SK-N-MC (cell line): ENCODE data around the gene MRLN.

ENCODE experiments used
- EZH2 ChIP-seq: fragments of 200-600 bp; sonication (generic); IDR thresholded peaks from one replicate; pipeline ENCODE4 v1.6.1; 2017; ENCODE audit warnings: antibody characterized with exemption
- FOXP2 ChIP-seq: optimal IDR thresholded peaks from 2 replicates; pipeline ENCODE3; 2011; ENCODE audit warnings: mild to moderate bottlenecking, moderate library complexity; ENCODE audit not compliant: insufficient read depth; ENCODE audit errors: extremely low read length, control extremely low read depth
- POLR2AphosphoS5 ChIP-seq: IDR thresholded peaks from 2 replicates; pipeline ENCODE4 v1.6.1; 2012; ENCODE audit warnings: mild to moderate bottlenecking, low read depth, low read length, borderline replicate concordance

DNA sequence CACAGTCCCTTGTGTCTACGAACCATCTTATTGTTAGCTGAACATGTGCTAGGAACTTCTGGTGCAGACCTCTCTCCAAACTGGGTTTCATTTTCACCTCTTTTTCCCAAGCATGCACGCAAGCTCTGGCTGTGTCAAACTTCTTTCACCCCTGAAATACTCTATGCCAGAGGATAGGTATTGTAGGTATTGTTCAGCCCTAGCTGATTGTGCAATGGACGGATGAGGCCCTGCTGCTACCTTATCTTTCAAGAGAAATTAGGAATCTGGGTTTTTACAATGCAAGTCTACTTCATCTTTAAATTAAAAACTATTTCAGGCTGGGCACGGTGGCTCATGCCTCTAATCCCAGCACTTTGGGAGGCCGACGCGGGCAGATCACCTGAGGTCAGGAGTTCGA is 28.3 kb upstream of the MRLN start:
- TF ChIP-seq POLR2AphosphoS5 (no peak), FOXP2 (no peak), EZH2 (no peak)
